ENCODE data around the gene NDUFA6. TPM values are rescaled to one million over a fixed set of nuclear protein-coding genes. Genes with fewer than 3 reads are reported as not detected.
"Not testable (repeated sequence)": the region's sequence is repeated elsewhere in the genome, so short reads cannot be mapped to it uniquely, and the experiment has no call there.

The NDUFA6 gene
- total RNA-seq, 1 experiment from 2014 or later, result 84.9 TPM

GRCh38 chr22:42128007-42128406, 37.4 kb upstream of the NDUFA6 start:
- not testable (repeated sequence) for DNase-seq; BruUV-seq (replicated peaks)

DNA sequence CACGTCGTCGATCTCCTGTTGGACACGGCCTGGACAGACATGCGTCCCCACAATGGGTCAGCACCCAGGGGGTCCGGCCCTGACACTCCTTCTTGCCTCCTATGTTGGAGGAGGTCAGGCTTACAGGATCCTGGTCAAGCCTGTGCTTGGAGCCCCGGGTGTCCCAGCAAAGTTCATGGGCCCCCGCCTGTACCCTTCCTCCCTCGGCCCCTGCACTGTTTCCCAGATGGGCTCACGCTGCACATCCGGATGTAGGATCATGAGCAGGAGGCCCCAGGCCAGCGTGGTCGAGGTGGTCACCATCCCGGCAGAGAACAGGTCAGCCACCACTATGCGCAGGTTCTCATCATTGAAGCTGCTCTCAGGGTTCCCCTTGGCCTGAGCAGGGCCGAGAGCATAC, 37.0 kb upstream of the NDUFA6 start:
- Histone ChIP-seq H4K20me1 (ENCODE audit: insufficient read depth) (no peaks in the 10 kb centered on the region), H3K27me3 (ENCODE audit: insufficient read depth, low read depth) (no peaks in the 10 kb centered on the region), H3K9me2 (ENCODE audit: insufficient read depth) (no peaks in the 10 kb centered on the region), H3K9me3 (ENCODE audit: insufficient read depth, low read depth) (no peaks in the 10 kb centered on the region), H3K36me3 (ENCODE audit: low read depth) (no peaks in the 10 kb centered on the region), H2AFZ (no peak overlapping the region), H3K4me1 (replicated peaks; ENCODE audit: insufficient read depth) (no peaks in the 10 kb centered on the region), H3F3A (ENCODE audit: insufficient read depth, low read depth) (no peaks in the 10 kb centered on the region), H3K4me3 (no peak overlapping the region), H3K27ac (no peak overlapping the region), H3K4me2 (no peak overlapping the region), H3K79me2 (ENCODE audit: low read depth) (no peaks in the 10 kb centered on the region)
- ChIA-PET CTCF (no interaction called here), POLR2A (ENCODE audit: unreplicated experiment) (no interaction called here)
- no peak for TF ChIP-seq EZH2 (IDR thresholded peaks at IDR 0.05; ENCODE audit: low read depth)
- TF ChIP-seq CTCF (conservative IDR thresholded peaks at IDR 0.05), result no peak
- BruUV-seq (replicated peaks), result no TSS peak
- no peak for DNase-seq
- intact Hi-C loops (cut with micrococcal nuclease; ENCODE audit: unreplicated experiment), result no loop called here

More at GRCh38 chr22:42128007-42128406, 37.4 kb upstream of the NDUFA6 start:
- H3K27ac ChIP-seq; H3K4me2 ChIP-seq; H3K27me3 ChIP-seq (ENCODE audit: insufficient read depth, low read depth); H3K9me3 ChIP-seq (ENCODE audit: insufficient read depth, low read depth); H3F3A ChIP-seq (ENCODE audit: insufficient read depth, low read depth); POLR2A ChIA-PET (ENCODE audit: unreplicated experiment); H3K79me2 ChIP-seq (ENCODE audit: low read depth); H3K4me1 ChIP-seq (replicated peaks; ENCODE audit: insufficient read depth); H3K9me2 ChIP-seq (ENCODE audit: insufficient read depth); H3K36me3 ChIP-seq (ENCODE audit: low read depth); H4K20me1 ChIP-seq (ENCODE audit: insufficient read depth); H3K4me3 ChIP-seq; intact Hi-C loops (cut with micrococcal nuclease; ENCODE audit: unreplicated experiment); CTCF ChIA-PET; H2AFZ ChIP-seq: not testable (repeated sequence)

DNA sequence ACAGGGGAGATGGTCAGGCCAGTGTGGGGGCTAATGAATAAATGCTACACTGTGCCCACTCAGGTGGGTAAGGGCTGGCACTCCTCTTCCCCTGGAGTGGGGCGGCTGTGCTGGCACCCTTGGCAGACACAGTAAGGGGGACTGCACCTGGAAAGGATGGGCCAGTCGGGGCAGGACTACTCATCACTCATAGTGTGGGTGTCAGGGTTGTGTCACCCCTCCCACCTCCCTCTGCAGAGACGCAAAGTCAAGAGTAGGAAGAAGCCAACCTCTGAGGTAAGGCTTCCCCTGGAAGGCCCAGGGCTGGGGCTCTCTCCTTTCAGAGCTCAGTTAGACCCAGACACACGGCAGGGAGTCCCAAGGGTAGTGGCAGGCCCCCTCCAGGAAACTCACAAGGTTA, 33.0 kb upstream of the NDUFA6 start:
- H3K4me1 ChIP-seq (replicated peaks; ENCODE audit: insufficient read depth); CTCF ChIA-PET; H3K79me2 ChIP-seq (ENCODE audit: low read depth); H3K27ac ChIP-seq; H3K27me3 ChIP-seq (ENCODE audit: insufficient read depth, low read depth); H2AFZ ChIP-seq; H3F3A ChIP-seq (ENCODE audit: insufficient read depth, low read depth); H3K4me3 ChIP-seq; BruUV-seq (replicated peaks); H3K36me3 ChIP-seq (ENCODE audit: low read depth); H3K4me2 ChIP-seq; intact Hi-C loops (cut with micrococcal nuclease; ENCODE audit: unreplicated experiment); DNase-seq; H3K9me2 ChIP-seq (ENCODE audit: insufficient read depth); POLR2A ChIA-PET (ENCODE audit: unreplicated experiment); H4K20me1 ChIP-seq (ENCODE audit: insufficient read depth); H3K9me3 ChIP-seq (ENCODE audit: insufficient read depth, low read depth): not testable (repeated sequence)

GRCh38 chr22:42120231-42121021, 29.9 kb upstream of the NDUFA6 start:
- H3K9me2 ChIP-seq (ENCODE audit: insufficient read depth); H3K79me2 ChIP-seq (ENCODE audit: low read depth); H3K27me3 ChIP-seq (ENCODE audit: insufficient read depth, low read depth); H2AFZ ChIP-seq; DNase-seq; BruUV-seq (replicated peaks); H3K4me2 ChIP-seq; H3K4me3 ChIP-seq; H3K4me1 ChIP-seq (replicated peaks; ENCODE audit: insufficient read depth); intact Hi-C loops (cut with micrococcal nuclease; ENCODE audit: unreplicated experiment); H3F3A ChIP-seq (ENCODE audit: insufficient read depth, low read depth); H3K9me3 ChIP-seq (ENCODE audit: insufficient read depth, low read depth); H4K20me1 ChIP-seq (ENCODE audit: insufficient read depth); H3K36me3 ChIP-seq (ENCODE audit: low read depth); H3K27ac ChIP-seq; POLR2A ChIA-PET (ENCODE audit: unreplicated experiment); CTCF ChIA-PET: not testable (repeated sequence)
